Breast epithelium (tissue), 4 donors: ENCODE data around the gene RIPK3. TPM values are rescaled to one million over a fixed set of nuclear protein-coding genes. Genes with fewer than 3 reads are reported as not detected.

Experiments used
- DNase-seq, 2 donors: peaks; one replicate each; pipeline ENCODE4 v3.0.0-alpha.2; 2019; ENCODE audit warnings: low spot score in 2 of 2
- H3K27ac ChIP-seq, 2 donors: fragments of 200-600 bp; sonication (generic) in 1 of 2; one replicate each; pipeline ENCODE4 v1.5.1; 2016 to 2019; ENCODE audit warnings: mild to moderate bottlenecking in 1 of 2
- H3K27me3 ChIP-seq, 2 donors: fragments of 200-600 bp; sonication (generic) in 1 of 2; one replicate each; pipeline versions ENCODE4 v1.5.1 to v1.6.0; 2017 to 2019; ENCODE audit warnings: control low read depth in 1 of 2, mild to moderate bottlenecking in 1 of 2
- H3K36me3 ChIP-seq: fragments of 200-600 bp; one replicate; pipeline ENCODE4 v1.5.1; 2019
- H3K4me1 ChIP-seq, 2 donors: fragments of 200-600 bp; sonication (generic); one replicate each; pipeline ENCODE4 v1.5.1; 2016 to 2019; ENCODE audit warnings: control low read depth in 1 of 2
- H3K4me3 ChIP-seq, 3 donors: fragments of 200-600 bp; sonication (generic); 1 replicate in 2 of 3; 2 replicates in 1 of 3; pipeline ENCODE4 v1.5.1; 2016 to 2019; ENCODE audit warnings: mild to moderate bottlenecking in 3 of 3, moderate library complexity in 2 of 3
- H3K9me3 ChIP-seq, 2 donors: fragments of 200-600 bp; sonication (generic) in 1 of 2; one replicate each; pipeline ENCODE4 v1.5.1; 2016 to 2019; ENCODE audit warnings: control low read depth in 1 of 2
- CTCF ChIP-seq, 3 donors: fragments of 450-650 bp; IDR thresholded peaks; one replicate each; pipeline ENCODE4 v1.5.1; 2016 to 2017; ENCODE audit warnings: antibody characterized with exemption in 3 of 3, mild to moderate bottlenecking in 3 of 3, moderate library complexity in 3 of 3
- POLR2A ChIP-seq: fragments of 450-650 bp; IDR thresholded peaks from one replicate; pipeline ENCODE4 v1.6.1; 2016; ENCODE audit warnings: antibody characterized with exemption, mild to moderate bottlenecking, moderate library complexity
- POLR2AphosphoS5 ChIP-seq, 3 donors: sonication (generic); formaldehyde crosslinking; IDR thresholded peaks; one replicate each; pipeline ENCODE4 v1.6.1; 2017; ENCODE audit warnings: antibody characterized with exemption in 3 of 3
- intact Hi-C: fragments of 100-400 bp; cut with DNase I; formaldehyde crosslinking; loops from one replicate; pipeline ENCODE4 v1.15.1; 2023; ENCODE audit warnings: low total_unique reads
- total RNA-seq, 3 donors: library from RNA; depleted of rRNA; stranded (reverse); fragments of >200 nt; gene quantifications; one replicate each; pipeline ENCODE4 v1.1.0, GENCODE V29; 2016

RIPK3 gene
- total RNA-seq, 3 donors from 2014 or later: 10.7 to 13.4 (median 12.0) TPM

GRCh38 chr14:24384169-24384568 lies 44.4 kb upstream of the RIPK3 start:
- no peak overlapping the region for H3K27ac ChIP-seq
- TF ChIP-seq POLR2A (no peak), CTCF (IDR thresholded peaks at IDR 0.05) (no peak), POLR2AphosphoS5 (IDR thresholded peaks at IDR 0.05) (no peak)
- intact Hi-C loops: no loop called here

GRCh38 chr14:24382064-24382371 lies 42.2 kb upstream of the RIPK3 start:
- Histone ChIP-seq H3K4me3 (no peak overlapping the region), H3K27me3 (no peaks in the 10 kb centered on the region), H3K4me1 (no peaks in the 10 kb centered on the region), H3K9me3 (no peaks in the 10 kb centered on the region), H3K36me3 (no peaks in the 10 kb centered on the region), H3K27ac (peak overlapping the region in 1 of 2 donors; percentile 3)
- TF ChIP-seq CTCF (IDR thresholded peaks at IDR 0.05) (no peak), POLR2AphosphoS5 (IDR thresholded peaks at IDR 0.05) (no peak), POLR2A (no peak)
- intact Hi-C loops: no loop called here
- no peak for DNase-seq

More at GRCh38 chr14:24384169-24384568, 44.4 kb upstream of the RIPK3 start:
- H3K27me3 ChIP-seq: no peaks in the 10 kb centered on the region
- H3K36me3 ChIP-seq: no peaks in the 10 kb centered on the region
- H3K9me3 ChIP-seq: no peaks in the 10 kb centered on the region
- no peaks in the 10 kb centered on the region for H3K4me1 ChIP-seq
- no peak overlapping the region for H3K4me3 ChIP-seq
- DNase-seq: no peak

GRCh38 chr14:24381363-24382063 lies 41.7 kb upstream of the RIPK3 start:
- no peaks in the 10 kb centered on the region for H3K4me1 ChIP-seq
- no peak for DNase-seq
- no peak for TF ChIP-seq POLR2A
- no peak for TF ChIP-seq POLR2AphosphoS5 (IDR thresholded peaks at IDR 0.05)
- TF ChIP-seq CTCF (IDR thresholded peaks at IDR 0.05): no peak
- H3K36me3 ChIP-seq: no peaks in the 10 kb centered on the region
- H3K9me3 ChIP-seq: no peaks in the 10 kb centered on the region
- no peaks in the 10 kb centered on the region for H3K27me3 ChIP-seq
- peak overlapping the region in 1 of 2 donors; percentile 3 for H3K27ac ChIP-seq
- intact Hi-C loops: no loop called here
- H3K4me3 ChIP-seq: no peak overlapping the region

GRCh38 chr14:24379907-24380730 lies 40.3 kb upstream of the RIPK3 start:
- intact Hi-C loops: no loop called here

More at GRCh38 chr14:24379907-24380730, 40.3 kb upstream of the RIPK3 start:
- Histone ChIP-seq H3K27ac (no peak overlapping the region), H3K4me1 (no peaks in the 10 kb centered on the region), H3K9me3 (no peaks in the 10 kb centered on the region), H3K4me3 (no peak overlapping the region), H3K27me3 (no peaks in the 10 kb centered on the region), H3K36me3 (no peaks in the 10 kb centered on the region)
- DNase-seq: no peak
- TF ChIP-seq CTCF (IDR thresholded peaks at IDR 0.05) (no peak), POLR2AphosphoS5 (IDR thresholded peaks at IDR 0.05) (no peak), POLR2A (no peak)
